Amniotic epithelial cell (primary cell): Measurements from ENCODE around the gene PTDSS2.

Experiments used
- DNase-seq: peaks from one replicate; pipeline ENCODE4 v3.0.0-alpha.2; 2010; ENCODE audit warnings: low read depth

PTDSS2 gene

GRCh38 chr11:530960-531831, 81.1 kb downstream of the PTDSS2 start:
- no peak for DNase-seq

- no peak for DNase-seq
Measured at GRCh38 chr11:531919-532526, 81.9 kb downstream of the PTDSS2 start.

- DNase-seq = no peak
Measured at GRCh38 chr11:532527-532985, 82.5 kb downstream of the PTDSS2 start.

- no peak for DNase-seq
Measured at GRCh38 chr11:532986-533585, 83.0 kb downstream of the PTDSS2 start.

- no peak for DNase-seq
Measured at GRCh38 chr11:533586-534395, 83.7 kb downstream of the PTDSS2 start.

GRCh38 chr11:534396-535209, 84.5 kb downstream of the PTDSS2 start:
- DNase-seq = peak; percentile 11

- DNase-seq = no peak
Measured at GRCh38 chr11:535210-535518, 85.1 kb downstream of the PTDSS2 start.

GRCh38 chr11:535519-536454, 85.7 kb downstream of the PTDSS2 start, which contains the start of gene HRAS:
Gene HRAS (minus strand): TSS chr11:535576.
- peak; percentile 85 for DNase-seq

GRCh38 chr11:536841-537621, 87.0 kb downstream of the PTDSS2 start, which contains the start of gene LRRC56:
Gene LRRC56 (plus strand): TSS chr11:537527. CDS start chr11:540685, 3,158 bp downstream.
- peak; percentile 76 for DNase-seq

- no peak for DNase-seq
Measured at GRCh38 chr11:537622-538430, 87.7 kb downstream of the PTDSS2 start.

GRCh38 chr11:538431-539051, 88.5 kb downstream of the PTDSS2 start:
- DNase-seq = no peak

GRCh38 chr11:539971-540481, 89.9 kb downstream of the PTDSS2 start:
- DNase-seq = no peak
